Raji (cell line): ENCODE data around the gene OPCML.

Experiments used
- POLR2A ChIP-seq: IDR thresholded peaks from 2 replicates; pipeline ENCODE4 v1.6.1; 2011; ENCODE audit warnings: low read depth, low read length, control low read depth; ENCODE audit not compliant: insufficient read depth

OPCML gene

GRCh38 chr11:133041928-133042882 is 490.1 kb downstream of the OPCML start:
- no peak for TF ChIP-seq POLR2A

- no peak for TF ChIP-seq POLR2A
Measured at GRCh38 chr11:133041181-133041580, 491.1 kb downstream of the OPCML start.

- TF ChIP-seq POLR2A, result no peak
Measured at GRCh38 chr11:133040289-133040900, 491.9 kb downstream of the OPCML start.

- no peak for TF ChIP-seq POLR2A
Measured at GRCh38 chr11:133038850-133039249, 493.5 kb downstream of the OPCML start.

GRCh38 chr11:133034929-133035328 is 497.4 kb downstream of the OPCML start:
- TF ChIP-seq POLR2A, result no peak

- TF ChIP-seq POLR2A, result no peak
Measured at GRCh38 chr11:133029107-133029506, 503.2 kb downstream of the OPCML start.

- no peak for TF ChIP-seq POLR2A
Measured at GRCh38 chr11:133026952-133027351, 505.3 kb downstream of the OPCML start.

GRCh38 chr11:133024301-133024700 is 508.0 kb downstream of the OPCML start:
- TF ChIP-seq POLR2A, result no peak

GRCh38 chr11:133023232-133023631 is 509.1 kb downstream of the OPCML start:
- no peak for TF ChIP-seq POLR2A

GRCh38 chr11:133021553-133021952 is 510.7 kb downstream of the OPCML start:
- TF ChIP-seq POLR2A, result no peak

GRCh38 chr11:133020372-133020714 is 512.0 kb downstream of the OPCML start:
- no peak for TF ChIP-seq POLR2A

GRCh38 chr11:133019545-133020371 is 512.5 kb downstream of the OPCML start:
- no peak for TF ChIP-seq POLR2A

- no peak for TF ChIP-seq POLR2A
Measured at GRCh38 chr11:133015457-133015856, 516.8 kb downstream of the OPCML start.

GRCh38 chr11:133014337-133014736 is 518.0 kb downstream of the OPCML start:
- no peak for TF ChIP-seq POLR2A

- no peak for TF ChIP-seq POLR2A
Measured at GRCh38 chr11:133012803-133013202, 519.5 kb downstream of the OPCML start.

GRCh38 chr11:133011604-133012003 is 520.7 kb downstream of the OPCML start:
- TF ChIP-seq POLR2A, result no peak

- no peak for TF ChIP-seq POLR2A
Measured at GRCh38 chr11:133007027-133007584, 525.2 kb downstream of the OPCML start.
